NCI-H2196 treated with DMSO at 0.1 percent for 48 hours (cell line): ENCODE measurements around the gene DCLK1.

Source experiments
- DNase-seq: peaks from one replicate; lab custom pipeline; 2025; ENCODE audit not compliant: unreplicated experiment; lab: John Stamatoyannopoulos, UW

The DCLK1 gene

GRCh38 chr13:35722458-35723052, 408.6 kb downstream of the DCLK1 start:
- no peak for DNase-seq

GRCh38 chr13:35720690-35721554, 410.3 kb downstream of the DCLK1 start:
- DNase-seq = no peak

GRCh38 chr13:35720290-35720689, 410.9 kb downstream of the DCLK1 start:
- no peak for DNase-seq
